IMR-90 (cell line): ENCODE measurements around the gene XAF1.

Experiments used
- BHLHE40 ChIP-seq: fragments of 150-350 bp; IDR thresholded peaks from 2 replicates; pipeline ENCODE4 v1.6.1; 2016; ENCODE audit warnings: mild to moderate bottlenecking, low read depth, low read length
- CEBPB ChIP-seq: IDR thresholded peaks from 2 replicates; pipeline ENCODE4 v1.6.1; 2012; ENCODE audit warnings: low read depth, low read length, improper control_type of control experiment
- CTCF ChIP-seq: conservative IDR thresholded peaks from 2 replicates; pipeline ENCODE4 v1.5.1; 2012; ENCODE audit warnings: mild to moderate bottlenecking, low read depth, low read length, improper control_type of control experiment
- ELK1 ChIP-seq: fragments of 150-350 bp; IDR thresholded peaks from 2 replicates; pipeline ENCODE4 v1.6.1; 2016; ENCODE audit warnings: low read depth, mild to moderate bottlenecking, low read length, moderate library complexity, borderline replicate concordance
- FOS ChIP-seq: fragments of 150-350 bp; IDR thresholded peaks from 2 replicates; pipeline ENCODE4 v1.6.1; 2016; ENCODE audit warnings: low read depth, low read length
- MAFK ChIP-seq: IDR thresholded peaks from 2 replicates; pipeline ENCODE4 v1.6.1; 2012; ENCODE audit warnings: low read depth, low read length, improper control_type of control experiment
- MAZ ChIP-seq: IDR thresholded peaks from 2 replicates; pipeline ENCODE4 v1.6.1; 2012; ENCODE audit warnings: low read depth, mild to moderate bottlenecking, low read length, improper control_type of control experiment, moderate library complexity, borderline replicate concordance
- POLR2A ChIP-seq: IDR thresholded peaks from 2 replicates; pipeline ENCODE4 v1.6.1; 2012; ENCODE audit warnings: mild to moderate bottlenecking, low read depth, low read length
- RAD21 ChIP-seq: IDR thresholded peaks from 2 replicates; pipeline ENCODE4 v1.6.1; 2012; ENCODE audit warnings: low read length, improper control_type of control experiment
- RCOR1 ChIP-seq: IDR thresholded peaks from 2 replicates; pipeline ENCODE4 v1.6.1; 2012; ENCODE audit warnings: mild to moderate bottlenecking, low read length, improper control_type of control experiment; ENCODE audit not compliant: insufficient replicate concordance
- RFX5 ChIP-seq: IDR thresholded peaks from 2 replicates; pipeline ENCODE4 v1.8.0; 2012; ENCODE audit warnings: low read depth, mild to moderate bottlenecking, low read length, moderate library complexity
- SMC3 ChIP-seq: fragments of 150-350 bp; IDR thresholded peaks from 2 replicates; pipeline ENCODE4 v1.6.1; 2016; ENCODE audit warnings: low read depth, mild to moderate bottlenecking, antibody characterized with exemption, low read length, moderate library complexity
- USF2 ChIP-seq: fragments of 150-350 bp; IDR thresholded peaks from 2 replicates; pipeline ENCODE4 v1.6.1; 2017; ENCODE audit warnings: mild to moderate bottlenecking, antibody characterized with exemption, low read length, low read depth

- peak; percentile 4; the same call in 1 of the 2 replicates for TF ChIP-seq CTCF
- no peak for TF ChIP-seq BHLHE40
- no peak for TF ChIP-seq RCOR1
- no peak for TF ChIP-seq CEBPB
- TF ChIP-seq POLR2A, result no peak
- no peak for TF ChIP-seq RFX5
- TF ChIP-seq ELK1, result no peak
- no peak; the same call in 1 of the 2 replicates for TF ChIP-seq RAD21
- no peak for TF ChIP-seq MAZ
- TF ChIP-seq USF2, result no peak
- no peak for TF ChIP-seq MAFK
- no peak for TF ChIP-seq FOS
- no peak for TF ChIP-seq SMC3
Observed at GRCh38 chr17:6710317-6710716, 45.5 kb upstream of the XAF1 start.
